Measurements from ENCODE around the gene CDC73.

- TF ChIP-seq RARB (CRISPR knock-in tag; IDR thresholded peaks at IDR 0.05) (no peak), ISL1 (CRISPR knock-in tag; IDR thresholded peaks at IDR 0.05) (no peak), PATZ1 (CRISPR knock-in tag; IDR thresholded peaks at IDR 0.05; ENCODE audit: borderline replicate concordance) (no peak), ZFP30 (CRISPR knock-in tag; IDR thresholded peaks at IDR 0.05) (no peak)
Measured at GRCh38 chr1:193185211-193185610, 63.4 kb downstream of the CDC73 start.

Data from SK-N-SH treated with all-trans-retinoic acid at 6 μM for 48 hours (cell line).